ENCODE results near the gene PRF1. TPM values are rescaled to one million over a fixed set of nuclear protein-coding genes. Genes with fewer than 3 reads are reported as not detected.
"Not testable (repeated sequence)": the region's sequence is repeated elsewhere in the genome, so short reads cannot be mapped to it uniquely, and the experiment has no call there.

The PRF1 gene
- total and polyA plus RNA-seq, 8 donors: under 0.01 to 11.0 (median 1.4) TPM; not detected in 1

- TF ChIP-seq POLR2AphosphoS5 (IDR thresholded peaks at IDR 0.05): no peak
- TF ChIP-seq EP300 (IDR thresholded peaks at IDR 0.05): no peak
- no peak for TF ChIP-seq CTCF (IDR thresholded peaks at IDR 0.05)
- TF ChIP-seq POLR2A (IDR thresholded peaks at IDR 0.05): no peak
- H3K9me3 ChIP-seq: no peaks in the 10 kb centered on the region
- no peak overlapping the region for H3K27ac ChIP-seq
- H3K27me3 ChIP-seq: no peaks in the 10 kb centered on the region
- H3K36me3 ChIP-seq: no peaks in the 10 kb centered on the region
- H3K4me3 ChIP-seq: no peak overlapping the region
- 79 to 85% (median 83%) methylated on average over 11 of the region's 11 CpGs for WGBS, 5 donors
- peak in 1 of 2 donors; percentile 12 for DNase-seq
- H3K4me1 ChIP-seq: peaks cover 0 to 18% (median 14%) of the 10 kb centered on the region in 4 donors
- intact Hi-C loops (cut with DNase I; ENCODE audit: low total_unique reads): no loop called here
These were observed 18.2 kb downstream of the PRF1 start for GRCh38 chr10:70584366-70584765.

DNA sequence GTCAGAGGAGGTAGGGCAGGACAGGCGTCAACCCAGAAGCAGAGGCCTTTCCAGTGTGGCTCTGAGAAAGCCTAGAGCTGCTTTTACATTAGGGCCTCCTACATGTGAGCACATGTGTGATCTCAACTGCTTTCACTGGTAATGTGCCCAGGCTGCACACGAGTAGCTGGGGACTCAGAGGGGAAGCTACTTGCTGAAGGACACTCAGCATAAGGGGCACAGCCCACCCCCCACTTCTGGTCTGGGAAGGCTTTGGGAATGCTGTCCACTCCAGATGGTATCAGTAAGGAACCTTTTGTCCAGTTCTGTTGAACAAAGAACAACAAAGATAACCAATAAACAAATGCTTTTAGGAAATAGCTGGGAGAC, 18.9 kb downstream of the PRF1 start:
- Histone ChIP-seq H3K9me3 (no peaks in the 10 kb centered on the region), H3K4me3 (no peak overlapping the region), H3K27me3 (no peaks in the 10 kb centered on the region), H3K27ac (no peak overlapping the region), H3K36me3 (no peaks in the 10 kb centered on the region), H3K4me1 (peaks cover 0 to 22% (median 16%) of the 10 kb centered on the region in 4 donors)
- peak in 1 of 2 donors; percentile 57 for DNase-seq
- whole genome bisulfite sequencing, 5 donors: 69 to 78% (median 73%) methylated on average over 2 of the region's 2 CpGs
- no peak for TF ChIP-seq POLR2AphosphoS5 (IDR thresholded peaks at IDR 0.05)
- TF ChIP-seq CTCF (IDR thresholded peaks at IDR 0.05): no peak
- TF ChIP-seq EP300 (IDR thresholded peaks at IDR 0.05): no peak
- no peak for TF ChIP-seq POLR2A (IDR thresholded peaks at IDR 0.05)
- intact Hi-C loops (cut with DNase I; ENCODE audit: low total_unique reads): no loop called here

GRCh38 chr10:70582793-70583668, 19.5 kb downstream of the PRF1 start:
- WGBS, 5 donors: 81 to 90% (median 84%) methylated on average over 18 to 19 of the region's 19 CpGs
- no peak for DNase-seq
- H3K36me3 ChIP-seq: no peaks in the 10 kb centered on the region
- no peaks in the 10 kb centered on the region for H3K9me3 ChIP-seq
- intact Hi-C loops (cut with DNase I; ENCODE audit: low total_unique reads): no loop called here
- H3K27ac ChIP-seq: no peak overlapping the region
- TF ChIP-seq EP300 (IDR thresholded peaks at IDR 0.05): no peak
- TF ChIP-seq POLR2AphosphoS5 (IDR thresholded peaks at IDR 0.05): no peak
- TF ChIP-seq POLR2A (IDR thresholded peaks at IDR 0.05): no peak
- TF ChIP-seq CTCF (IDR thresholded peaks at IDR 0.05): no peak
- H3K4me3 ChIP-seq: no peak overlapping the region
- no peaks in the 10 kb centered on the region for H3K27me3 ChIP-seq
- H3K4me1 ChIP-seq: peaks cover 0 to 26% (median 23%) of the 10 kb centered on the region in 4 donors

- H3K27ac ChIP-seq; H3K36me3 ChIP-seq; H3K27me3 ChIP-seq; intact Hi-C loops (cut with DNase I; ENCODE audit: low total_unique reads); H3K9me3 ChIP-seq; H3K4me3 ChIP-seq; DNase-seq: not testable (repeated sequence)
- H3K4me1 ChIP-seq: peaks cover 7 to 36% (median 33%) of the 10 kb centered on the region in 4 donors
- 95 to 99% (median 97%) methylated on average over 5 of the region's 5 CpGs for WGBS, 5 donors
These were observed 21.4 kb downstream of the PRF1 start for GRCh38 chr10:70581176-70581575.
